Measurements from ENCODE around the gene NQO1. TPM values are rescaled to one million over a fixed set of nuclear protein-coding genes. Genes with fewer than 3 reads are reported as not detected.

The NQO1 gene
- total and polyA plus RNA-seq, 2 of the 8 experiments (the other 6 are each of a cell fraction or from before 2014, with no cell fraction given), result 32.7 to 45.7 TPM

DNA sequence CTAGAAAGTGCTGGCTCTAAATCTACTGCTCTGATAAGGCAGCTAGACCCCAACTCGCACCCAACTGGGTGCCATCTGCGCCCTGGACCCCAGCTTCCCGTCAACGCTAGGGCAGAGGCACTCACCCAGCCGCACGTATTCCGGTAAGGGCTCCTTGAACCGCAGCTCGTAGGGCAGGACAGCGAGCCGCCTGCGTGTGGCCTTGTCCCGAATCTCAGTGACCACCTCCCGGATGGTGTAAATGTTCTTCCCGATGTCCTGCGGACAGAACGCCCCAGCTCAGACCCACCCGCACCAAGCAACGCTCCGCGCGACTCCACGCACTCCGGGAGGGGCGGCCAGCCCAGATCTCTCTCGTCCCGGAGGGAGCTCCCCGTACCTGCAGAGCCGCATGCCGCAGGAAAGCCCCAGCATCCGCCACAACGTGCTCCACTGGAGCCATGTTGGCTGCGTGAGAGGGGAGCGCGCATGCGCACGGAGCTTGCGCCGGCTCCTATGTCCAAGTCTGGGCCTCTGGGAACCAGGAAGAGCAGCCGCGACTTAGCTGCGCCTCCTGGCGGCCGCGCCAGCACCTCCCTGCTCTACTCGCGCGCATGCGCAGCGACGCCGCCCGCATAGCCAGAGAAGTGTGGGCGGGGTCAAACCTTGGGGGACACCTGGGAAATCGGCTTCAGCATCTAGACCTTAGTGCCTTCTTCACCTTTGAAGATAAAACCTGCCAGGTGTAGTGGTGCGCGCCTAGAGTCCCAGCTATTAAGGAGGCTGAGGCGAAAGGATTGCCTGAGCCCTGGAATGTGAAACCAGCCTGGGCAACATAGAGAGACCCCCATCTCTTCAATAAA, 28.3 kb upstream of the NQO1 start, which contains the start of gene NOB1 (continued):
- TF ChIP-seq CHD7 (IDR thresholded peaks at IDR 0.05; ENCODE audit: insufficient replicate concordance, low read length) (no peak), PHF8 (conservative IDR thresholded peaks at IDR 0.05; ENCODE audit: low read depth, low read length) (peak; percentile 99), KDM4A (IDR thresholded peaks at IDR 0.05; ENCODE audit: low read depth, low read length, severe bottlenecking) (peak; percentile 56), SP4 (IDR thresholded peaks at IDR 0.05; ENCODE audit: low read length) (peak; percentile 89; the same call in 1 of the 2 replicates), RFX5 (IDR thresholded peaks at IDR 0.05; ENCODE audit: borderline replicate concordance, low read depth, low read length) (no peak), EZH2 (IDR thresholded peaks at IDR 0.05; ENCODE audit: low read depth, low read length, severe bottlenecking) (no peak), POU5F1 (IDR thresholded peaks at IDR 0.05; ENCODE audit: low read depth, low read length) (no peak), CHD1 (IDR thresholded peaks at IDR 0.05; ENCODE audit: low read depth, low read length) (no peak), MAX (IDR thresholded peaks at IDR 0.05) (peak; percentile 89), CREB1 (IDR thresholded peaks at IDR 0.05) (peak; percentile 47; the same call in 1 of the 2 replicates)

Data from H1 (cell line).